Measurements from ENCODE around the gene SLC35D2. TPM values are rescaled to one million over a fixed set of nuclear protein-coding genes. Genes with fewer than 3 reads are reported as not detected.

SLC35D2 gene
- total and polyA plus RNA-seq, 4 donors = 19.2 to 44.6 (median 27.5) TPM

GRCh38 chr9:96382839-96383164, 709 bp downstream of the SLC35D2 start:
- H3K9ac ChIP-seq (ENCODE audit: low read depth in 1 of 2, low read length in 2 of 2) = peak overlapping the region; percentile 82 to 89
- H3K36me3 ChIP-seq (ENCODE audit: control insufficient read depth in 4 of 4, insufficient read depth in 3 of 4, low read depth in 1 of 4, low read length in 3 of 4) = peaks cover 0 to 2% (median 0%) of the 10 kb centered on the region in 4 donors
- DNase-seq (ENCODE audit: low spot score) = no peak
- H3K9me3 ChIP-seq (ENCODE audit: control insufficient read depth in 4 of 4, low read length in 3 of 4) = no peaks in the 10 kb centered on the region
- WGBS = 18% methylated on average over 7 of the region's 7 CpGs
- peak overlapping the region; percentile 65 to 97 (median 88) for H3K4me3 ChIP-seq (ENCODE audit: low read depth in 1 of 3, low read length in 3 of 3)
- H3K27ac ChIP-seq (ENCODE audit: low read depth in 1 of 2, low read length in 2 of 2) = peak overlapping the region; percentile 73 to 77
- H3K27me3 ChIP-seq (ENCODE audit: control insufficient read depth in 4 of 4, insufficient read depth in 4 of 4, low read length in 3 of 4) = no peaks in the 10 kb centered on the region
- no peak for TF ChIP-seq HNF4G (IDR thresholded peaks at IDR 0.05)
- no peak for TF ChIP-seq RXRA (IDR thresholded peaks at IDR 0.05)
- TF ChIP-seq ATF3 (IDR thresholded peaks at IDR 0.05) = no peak
- no peak for TF ChIP-seq HNF4A (conservative IDR thresholded peaks at IDR 0.05)
- no peak for TF ChIP-seq FOXA1 (IDR thresholded peaks at IDR 0.05)
- no peak for TF ChIP-seq EGR1 (IDR thresholded peaks at IDR 0.05; ENCODE audit: low read depth in 2 of 2)
- no peak for TF ChIP-seq SP1 (IDR thresholded peaks at IDR 0.05)
- TF ChIP-seq YY1 (IDR thresholded peaks at IDR 0.05) = peak; percentile 21
- TF ChIP-seq ZBTB33 (IDR thresholded peaks at IDR 0.05) = no peak
- no peak for TF ChIP-seq MAX (IDR thresholded peaks at IDR 0.05)
- TF ChIP-seq JUND (IDR thresholded peaks at IDR 0.05) = no peak
- peak in 1 of 2 donors; percentile 11 for TF ChIP-seq RAD21 (IDR thresholded peaks at IDR 0.05)
- TF ChIP-seq CTCF (IDR thresholded peaks at IDR 0.05; ENCODE audit: low read depth, low read length, missing input control) = no peak
- TF ChIP-seq NR2F2 (IDR thresholded peaks at IDR 0.05) = no peak
- no peak for TF ChIP-seq REST (IDR thresholded peaks at IDR 0.05)
- TF ChIP-seq FOXA2 (IDR thresholded peaks at IDR 0.05) = no peak
- TF ChIP-seq TAF1 (conservative IDR thresholded peaks at IDR 0.05) = peak; percentile 24
- no peak for TF ChIP-seq GABPA (IDR thresholded peaks at IDR 0.05 in 1 of 2, conservative IDR thresholded peaks at IDR 0.05 in 1 of 2)
- peaks cover 2 to 41% (median 29%) of the 10 kb centered on the region in 4 donors for H3K4me1 ChIP-seq (ENCODE audit: control insufficient read depth in 4 of 4, insufficient read depth in 4 of 4, low read length in 3 of 4)
